GM19023 (cell line): ENCODE data around the gene SRD5A3.

ENCODE experiments used
- ATAC-seq: cut with Tn5 transposase; IDR thresholded peaks from one replicate; pipeline ENCODE4 v1.9.1; 2021; ENCODE audit warnings: mild to moderate bottlenecking, moderate library complexity; ENCODE audit not compliant: unreplicated experiment

SRD5A3 gene

GRCh38 chr4:55405073-55405472 is 59.0 kb downstream of the SRD5A3 start:
- ATAC-seq = no peak

- ATAC-seq = no peak
Observed at GRCh38 chr4:55406545-55406944, 60.5 kb downstream of the SRD5A3 start.

GRCh38 chr4:55407119-55407518 is 61.1 kb downstream of the SRD5A3 start:
- no peak for ATAC-seq

- ATAC-seq = no peak
Observed at GRCh38 chr4:55407764-55408163, 61.7 kb downstream of the SRD5A3 start.

GRCh38 chr4:55409468-55410171 is 63.6 kb downstream of the SRD5A3 start:
- peak; percentile 82 for ATAC-seq

- no peak for ATAC-seq
Observed at GRCh38 chr4:55410431-55410830, 64.4 kb downstream of the SRD5A3 start.

GRCh38 chr4:55411621-55412020 is 65.6 kb downstream of the SRD5A3 start:
- ATAC-seq = no peak

- ATAC-seq = no peak
Observed at GRCh38 chr4:55416176-55416575, 70.1 kb downstream of the SRD5A3 start.
